Activated naive CD4-positive, alpha-beta T cell treated with anti-CD3 and anti-CD28 coated beads, Interleukin-2, amount 50 U/mL, for 72 hours (primary cell): ENCODE data around the gene PSME3IP1. TPM values are rescaled to one million over a fixed set of nuclear protein-coding genes. Genes with fewer than 3 reads are reported as not detected.

Experiments used
- ATAC-seq, 2 donors: fragments of 150-1000 bp; cut with Tn5 transposase; 2 replicates each; pipeline ENCODE4 v1.10.0; 2021; ENCODE audit warnings: mild to moderate bottlenecking in 2 of 2, moderate library complexity in 2 of 2
- DNase-seq, 2 donors: peaks; one replicate each; pipeline ENCODE4 v3.0.0; 2021 to 2022; ENCODE audit warnings: low spot score in 2 of 2
- H3K27ac Mint-ChIP-seq, 2 donors: one replicate each; pipeline ENCODE4 v1.8.0; 2022; ENCODE audit warnings: mild to moderate bottlenecking in 2 of 2, mixed read lengths in 2 of 2
- H3K36me3 Mint-ChIP-seq, 2 donors: one replicate each; pipeline ENCODE4 v1.8.0; 2022; ENCODE audit warnings: mixed read lengths in 2 of 2
- H3K9me3 Mint-ChIP-seq, 2 donors: one replicate each; pipeline ENCODE4 v1.8.0; 2022; ENCODE audit warnings: mixed read lengths in 2 of 2
- total RNA-seq, 2 donors: library from RNA; stranded (reverse); gene quantifications; one replicate each; pipeline ENCODE4 v1.2.3, GENCODE V29; 2022

Gene PSME3IP1
- total RNA-seq, 2 donors from 2014 or later: 113 to 115 TPM

GRCh38 chr16:57107321-57107922 is 78.4 kb downstream of the PSME3IP1 start:
- DNase-seq: no peak
- Mint-ChIP-seq H3K36me3 (no peaks in the 10 kb centered on the region), H3K27ac (peak overlapping the region; percentile 16 to 20), H3K9me3 (no peaks in the 10 kb centered on the region)
- ATAC-seq: no peak

GRCh38 chr16:57106767-57107166 is 79.1 kb downstream of the PSME3IP1 start:
- Mint-ChIP-seq H3K9me3 (no peaks in the 10 kb centered on the region), H3K36me3 (no peaks in the 10 kb centered on the region), H3K27ac (peak overlapping the region in 1 of 2 donors; percentile 50)
- DNase-seq (no peak), ATAC-seq (peak; percentile 7 to 61)

- ATAC-seq: no peak
- H3K9me3 Mint-ChIP-seq: no peaks in the 10 kb centered on the region
- peak overlapping the region in 1 of 2 donors; percentile 1 for H3K27ac Mint-ChIP-seq
- DNase-seq: no peak
- H3K36me3 Mint-ChIP-seq: no peaks in the 10 kb centered on the region
These were observed 80.7 kb downstream of the PSME3IP1 start for GRCh38 chr16:57105184-57105583.

- H3K27ac Mint-ChIP-seq: peak overlapping the region; percentile 1 to 53
- no peaks in the 10 kb centered on the region for H3K9me3 Mint-ChIP-seq
- DNase-seq: no peak
- peak in 1 of 2 donors; percentile 65 for ATAC-seq
- no peaks in the 10 kb centered on the region for H3K36me3 Mint-ChIP-seq
These were observed 81.1 kb downstream of the PSME3IP1 start for GRCh38 chr16:57104706-57105105.

GRCh38 chr16:57102888-57103851 is 82.7 kb downstream of the PSME3IP1 start:
- no peaks in the 10 kb centered on the region for H3K9me3 Mint-ChIP-seq
- ATAC-seq: no peak
- H3K36me3 Mint-ChIP-seq: no peaks in the 10 kb centered on the region
- peak overlapping the region in 1 of 2 donors; percentile 41 for H3K27ac Mint-ChIP-seq
- DNase-seq: no peak

Other genes with a start within 250 kb of the PSME3IP1 start
- not detected for gene CETP, start 224.1 kb downstream of the PSME3IP1 start, total RNA-seq
- gene NLRC5, start 196.5 kb downstream of the PSME3IP1 start, total RNA-seq: 100 to 1,000 TPM; 231 to 254 TPM
- gene CPNE2, start 93.5 kb downstream of the PSME3IP1 start, total RNA-seq: 10 to 100 TPM in 1 of 2 donors, 1 to 10 TPM in 1; 5.1 to 11.5 TPM
- 10 to 100 TPM; 37.2 to 38.6 TPM for gene RSPRY1, start 290 bp upstream of the PSME3IP1 start, total RNA-seq
- gene ARL2BP, start 59.2 kb upstream of the PSME3IP1 start, total RNA-seq: 10 to 100 TPM; 14.7 to 20.7 TPM
- under 1 TPM; 0.35 to 0.43 TPM for gene PLLP, start 98.6 kb upstream of the PSME3IP1 start, total RNA-seq
- 1 to 10 TPM; 2.3 to 2.6 TPM for gene CCL22, start 172.7 kb upstream of the PSME3IP1 start, total RNA-seq
- gene CX3CL1, start 186.5 kb upstream of the PSME3IP1 start, total RNA-seq: under 1 TPM in 1 of 2 donors, not detected in 1; 0.07 TPM
- gene CCL17, start 218.7 kb upstream of the PSME3IP1 start, total RNA-seq: not detected